HepG2 (cell line): ENCODE results near the gene G6PD. TPM values are rescaled to one million over a fixed set of nuclear protein-coding genes. Genes with fewer than 3 reads are reported as not detected.

Experiments
- ATM ChIP-seq: fragments of 450-650 bp; IDR thresholded peaks from 2 replicates; pipeline ENCODE4 v1.7.1; 2017; ENCODE audit warnings: mild to moderate bottlenecking, borderline replicate concordance
- EP300 ChIP-seq, 3 experiments: sonication (generic) in 1 of 3; formaldehyde crosslinking in 1 of 3; IDR thresholded peaks; 2 replicates each; pipeline versions ENCODE4 v1.5.1 to v1.6.1; 2011 to 2020; ENCODE audit warnings: low read depth in 2 of 3, low read length in 2 of 3, borderline replicate concordance in 1 of 3, improper control_type of control experiment in 1 of 3, mild to moderate bottlenecking in 1 of 3, missing genetic modification reagents in 1 of 3, moderate library complexity in 1 of 3
- FOXJ3 ChIP-seq: sonication (generic); formaldehyde crosslinking; IDR thresholded peaks from 2 replicates; pipeline ENCODE4 v1.4.0; 2020; ENCODE audit warnings: missing genetic modification reagents, mild to moderate bottlenecking, borderline replicate concordance
- GABPB1 ChIP-seq: IDR thresholded peaks from 2 replicates; pipeline ENCODE4 v1.6.1; 2016; ENCODE audit warnings: mild to moderate bottlenecking, missing genetic modification reagents, moderate library complexity, missing compliant biosample characterization
- HNF1A ChIP-seq, 2 experiments: sonication (generic) in 1 of 2; formaldehyde crosslinking in 1 of 2; IDR thresholded peaks; 2 replicates each; pipeline versions ENCODE4 v1.4.0 to v1.6.1; 2016 to 2020; ENCODE audit warnings: borderline replicate concordance in 1 of 2, low read depth in 1 of 2, mild to moderate bottlenecking in 1 of 2, missing genetic modification reagents in 1 of 2
- HOXD1 ChIP-seq: sonication (generic); formaldehyde crosslinking; IDR thresholded peaks from 2 replicates; pipeline ENCODE4 v1.5.0; 2020; ENCODE audit warnings: missing genetic modification reagents
- KAT7 ChIP-seq: IDR thresholded peaks from 2 replicates; pipeline ENCODE4 v1.6.1; 2018; ENCODE audit warnings: borderline replicate concordance, missing compliant biosample characterization
- MED8 ChIP-seq: sonication (generic); formaldehyde crosslinking; IDR thresholded peaks from 2 replicates; pipeline ENCODE4 v1.8.1; 2023; ENCODE audit warnings: mild to moderate bottlenecking, missing genetic modification reagents; ENCODE audit not compliant: insufficient replicate concordance
- PITX1 ChIP-seq: sonication (generic); formaldehyde crosslinking; IDR thresholded peaks from 2 replicates; pipeline ENCODE4 v1.5.1; 2020; ENCODE audit warnings: mild to moderate bottlenecking, missing genetic modification reagents
- SOX13 ChIP-seq, 3 experiments: fragments of 450-650 bp in 1 of 3; sonication (generic) in 1 of 3; formaldehyde crosslinking in 1 of 3; IDR thresholded peaks in 2 of 3; conservative IDR thresholded peaks in 1 of 3; 2 replicates each; pipeline versions ENCODE4 v1.5.0 to v1.6.1; 2016 to 2020; ENCODE audit warnings: antibody characterized with exemption in 1 of 3, mild to moderate bottlenecking in 1 of 3, missing compliant biosample characterization in 1 of 3, missing genetic modification reagents in 1 of 3, moderate library complexity in 1 of 3
- TFAP4 ChIP-seq: sonication (generic); IDR thresholded peaks from 2 replicates; pipeline ENCODE4 v1.6.1; 2016; ENCODE audit warnings: low read depth, borderline replicate concordance
- TFDP1 ChIP-seq: IDR thresholded peaks from 2 replicates; pipeline ENCODE4 v1.6.1; 2016; ENCODE audit warnings: missing compliant biosample characterization, missing genetic modification reagents, borderline replicate concordance
- YEATS2 ChIP-seq: sonication (generic); formaldehyde crosslinking; IDR thresholded peaks from 2 replicates; pipeline ENCODE4 v1.4.0; 2020; ENCODE audit warnings: missing genetic modification reagents, borderline replicate concordance
- ZFAT ChIP-seq: sonication (generic); formaldehyde crosslinking; conservative IDR thresholded peaks from 2 replicates; pipeline ENCODE4 v1.8.1; 2023; ENCODE audit warnings: missing genetic modification reagents, inconsistent platforms
- ZNF251 ChIP-seq: sonication (generic); formaldehyde crosslinking; IDR thresholded peaks from 2 replicates; pipeline ENCODE4 v1.9.0; 2021; ENCODE audit warnings: mild to moderate bottlenecking, missing genetic modification reagents
- ZNF343 ChIP-seq: sonication (generic); formaldehyde crosslinking; IDR thresholded peaks from 2 replicates; pipeline ENCODE4 v1.4.0; 2020; ENCODE audit warnings: mild to moderate bottlenecking, missing genetic modification reagents
- ZNF441 ChIP-seq: sonication (generic); formaldehyde crosslinking; IDR thresholded peaks from 2 replicates; pipeline ENCODE4 v1.7.0; 2021; ENCODE audit warnings: missing genetic modification reagents, borderline replicate concordance
- ZNF557 ChIP-seq: sonication (generic); formaldehyde crosslinking; IDR thresholded peaks from 2 replicates; pipeline ENCODE4 v1.4.0; 2020; ENCODE audit warnings: missing genetic modification reagents
- ZNF670 ChIP-seq: sonication (generic); formaldehyde crosslinking; IDR thresholded peaks from 2 replicates; pipeline ENCODE4 v1.8.0; 2022; ENCODE audit warnings: mild to moderate bottlenecking, missing genetic modification reagents, borderline replicate concordance
- ZSCAN9 ChIP-seq: IDR thresholded peaks from 2 replicates; pipeline ENCODE4 v1.6.1; 2016; ENCODE audit warnings: borderline replicate concordance
- polyA plus RNA-seq, 8 experiments: library from polyadenylated mRNA; depleted of rRNA in 3 of 8; stranded (reverse) in 7 of 8; unstranded in 1 of 8; fragments of >200 nt; fragmentation: Illumina TruSeq in 4 of 8; extraction: Trizol in 4 of 8; gene quantifications; 2 replicates each; pipeline versions ENCODE4 v1.2.1 to v1.2.3, GENCODE V29; 2011 to 2016; ENCODE audit warnings: low read depth in 4 of 8, missing spikeins in 1 of 8, mixed read lengths in 1 of 8; ENCODE audit not compliant: insufficient read depth in 1 of 8
- total RNA-seq, 5 experiments: library from RNA; depleted of rRNA; stranded (reverse); fragments of >200 nt; fragmentation: Illumina TruSeq; extraction: Trizol; gene quantifications; 2 replicates each; pipeline ENCODE4 v1.2.3, GENCODE V29; 2016; ENCODE audit warnings: low read depth in 1 of 5
- TF ChIP-seq, protein P1 (sequence below): IDR thresholded peaks from 2 replicates; pipeline ENCODE4 v1.6.1; 2016; ENCODE audit warnings: control low read depth

G6PD gene
- total and polyA plus RNA-seq, 2 of the 13 experiments (the other 11 are each of a cell fraction or from before 2014, with no cell fraction given) = 18.8 to 28.8 TPM

GRCh38 chrX:154517101-154517781, 29.4 kb downstream of the G6PD start (continued):
- peak; percentile 95 for TF ChIP-seq TFAP4
- TF ChIP-seq ZNF251 (CRISPR knock-in tag) = no peak
- TF ChIP-seq ZNF557 (CRISPR knock-in tag) = no peak
- TF ChIP-seq MED8 (CRISPR knock-in tag) = no peak
- TF ChIP-seq ZNF441 (CRISPR knock-in tag) = no peak
- TF ChIP-seq EP300 (IDR thresholded peaks at IDR 0.05; ENCODE audit: low read depth in 2 of 2, low read length in 2 of 2) = peak in 1 of 2 experiments; percentile 12; a peak in 1 of 4 replicates
- TF ChIP-seq EP300 (CRISPR knock-in tag; IDR thresholded peaks at IDR 0.05; ENCODE audit: borderline replicate concordance) = no peak
- no peak for TF ChIP-seq YEATS2
- no peak for TF ChIP-seq KAT7 (CRISPR knock-in tag)
- TF ChIP-seq ZNF670 (CRISPR knock-in tag) = no peak
- TF ChIP-seq FOXJ3 (CRISPR knock-in tag) = no peak
- no peak for TF ChIP-seq HNF1A (IDR thresholded peaks at IDR 0.05; ENCODE audit: low read depth)
- no peak for TF ChIP-seq HNF1A (CRISPR knock-in tag; IDR thresholded peaks at IDR 0.05; ENCODE audit: borderline replicate concordance)
- TF ChIP-seq ZFAT (CRISPR knock-in tag) = no peak
- TF ChIP-seq PITX1 (CRISPR knock-in tag) = no peak
- TF ChIP-seq ZSCAN9 (CRISPR knock-in tag) = no peak
- no peak for TF ChIP-seq TFDP1
- TF ChIP-seq ZNF343 (CRISPR knock-in tag) = no peak
- no peak for TF ChIP-seq ATM
- peak; percentile 99 for TF ChIP-seq HOXD1
- peak; percentile 22; the same call in 1 of the 2 replicates for TF ChIP-seq GABPB1
- no peak for TF ChIP-seq SOX13 (IDR thresholded peaks at IDR 0.05)
- TF ChIP-seq SOX13 (CRISPR knock-in tag; conservative IDR thresholded peaks at IDR 0.05 in 1 of 2, IDR thresholded peaks at IDR 0.05 in 1 of 2) = peak in 1 of 2 experiments; percentile 64; a peak in 2 of 4 replicates
- TF ChIP-seq, protein P1, sequence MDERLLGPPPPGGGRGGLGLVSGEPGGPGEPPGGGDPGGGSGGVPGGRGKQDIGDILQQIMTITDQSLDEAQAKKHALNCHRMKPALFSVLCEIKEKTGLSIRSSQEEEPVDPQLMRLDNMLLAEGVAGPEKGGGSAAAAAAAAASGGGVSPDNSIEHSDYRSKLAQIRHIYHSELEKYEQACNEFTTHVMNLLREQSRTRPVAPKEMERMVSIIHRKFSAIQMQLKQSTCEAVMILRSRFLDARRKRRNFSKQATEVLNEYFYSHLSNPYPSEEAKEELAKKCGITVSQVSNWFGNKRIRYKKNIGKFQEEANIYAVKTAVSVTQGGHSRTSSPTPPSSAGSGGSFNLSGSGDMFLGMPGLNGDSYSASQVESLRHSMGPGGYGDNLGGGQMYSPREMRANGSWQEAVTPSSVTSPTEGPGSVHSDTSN (CRISPR knock-in tag) = peak; percentile 60; the same call in 1 of the 2 replicates
